Measurements from ENCODE around the gene SOX4.

SOX4 gene

GRCh38 chr6:21594416-21595281, 1.1 kb downstream of the SOX4 start:
- DNase-seq, result no peak

GRCh38 chr6:21595285-21596144, 2.0 kb downstream of the SOX4 start:
- no peak for DNase-seq

GRCh38 chr6:21596145-21596948, 2.8 kb downstream of the SOX4 start:
- no peak for DNase-seq

GRCh38 chr6:21596949-21597682, 3.6 kb downstream of the SOX4 start:
- no peak for DNase-seq

GRCh38 chr6:21597801-21598673, 4.5 kb downstream of the SOX4 start:
- no peak for DNase-seq

- no peak for DNase-seq
Observed at GRCh38 chr6:21598674-21599023, 5.1 kb downstream of the SOX4 start.

- DNase-seq, result no peak
Observed at GRCh38 chr6:21599051-21599696, 5.6 kb downstream of the SOX4 start.

- DNase-seq, result no peak
Observed at GRCh38 chr6:21601339-21601923, 7.9 kb downstream of the SOX4 start.

GRCh38 chr6:21601932-21602390, 8.4 kb downstream of the SOX4 start:
- no peak for DNase-seq

GRCh38 chr6:21603082-21603952, 9.8 kb downstream of the SOX4 start:
- no peak for DNase-seq

- no peak for DNase-seq
Observed at GRCh38 chr6:21604081-21604480, 10.5 kb downstream of the SOX4 start.

- DNase-seq, result no peak
Observed at GRCh38 chr6:21605166-21605565, 11.6 kb downstream of the SOX4 start.

- no peak for DNase-seq
Observed at GRCh38 chr6:21608601-21609000, 15.1 kb downstream of the SOX4 start.

GRCh38 chr6:21609881-21610329, 16.4 kb downstream of the SOX4 start:
- no peak for DNase-seq

- no peak for DNase-seq
Observed at GRCh38 chr6:21610341-21610740, 16.8 kb downstream of the SOX4 start.

- DNase-seq, result no peak
Observed at GRCh38 chr6:21611485-21611884, 17.9 kb downstream of the SOX4 start.

GRCh38 chr6:21612067-21612745, 18.7 kb downstream of the SOX4 start:
- no peak for DNase-seq

GRCh38 chr6:21613809-21614208, 20.3 kb downstream of the SOX4 start:
- DNase-seq, result no peak

GRCh38 chr6:21614226-21614625, 20.7 kb downstream of the SOX4 start:
- no peak for DNase-seq
